OCI-LY3 (cell line): Measurements from ENCODE around the gene DDX31.
A peak's percentile ranks its signal among the peaks of the same experiment; 100 is the strongest.

Experiments
- H2AFZ ChIP-seq: fragments of 200-600, 300-600 bp; shearing (Covaris generic); 2 replicates; pipeline ENCODE4 v1.6.0; 2014; ENCODE audit warnings: antibody characterized with exemption, low read depth, low read length
- H3K27ac ChIP-seq: fragments of 200-600, 300-600 bp; sonication (generic); 2 replicates; pipeline ENCODE4 v1.5.1; 2014; ENCODE audit warnings: mild to moderate bottlenecking, low read length, moderate library complexity, mixed read lengths
- H3K27me3 ChIP-seq: fragments of 200-600, 300-600 bp; sonication (generic); 2 replicates; pipeline ENCODE4 v1.6.1; 2014; ENCODE audit warnings: low read depth, low read length, mixed read lengths
- H3K36me3 ChIP-seq: fragments of 200-600, 300-600 bp; sonication (generic); replicated peaks from 2 replicates; pipeline ENCODE3; 2014; ENCODE audit warnings: low read depth, low read length, mixed read lengths
- H3K4me1 ChIP-seq: fragments of 300-600, 200-600 bp; sonication (generic); 2 replicates; pipeline ENCODE4 v1.6.1; 2014; ENCODE audit warnings: low read length, mixed read lengths
- H3K4me2 ChIP-seq: fragments of 200-600, 300-600 bp; sonication (generic); 2 replicates; pipeline ENCODE4 v1.6.1; 2014; ENCODE audit warnings: low read length, mixed read lengths
- H3K4me3 ChIP-seq: fragments of 300-600, 200-600 bp; sonication (generic); 2 replicates; pipeline ENCODE4 v1.5.1; 2014; ENCODE audit warnings: antibody characterized with exemption, mild to moderate bottlenecking, low read length, moderate library complexity
- H3K79me2 ChIP-seq: fragments of 300-600, 200-600 bp; shearing (Covaris generic); 2 replicates; pipeline ENCODE4 v1.6.1; 2014; ENCODE audit warnings: mild to moderate bottlenecking, low read length, mixed read lengths
- H3K9ac ChIP-seq: fragments of 300-600, 200-600 bp; shearing (Covaris generic); 2 replicates; pipeline ENCODE4 v1.6.0; 2014; ENCODE audit warnings: mild to moderate bottlenecking, low read length, moderate library complexity
- H3K9me3 ChIP-seq: fragments of 200-600, 300-600 bp; shearing (Covaris generic); 2 replicates; pipeline ENCODE4 v1.6.1; 2014; ENCODE audit warnings: low read length, mixed read lengths; ENCODE audit not compliant: insufficient read depth
- H4K20me1 ChIP-seq: fragments of 200-600, 300-600 bp; sonication (generic); 2 replicates; pipeline ENCODE4 v1.6.1; 2016; ENCODE audit warnings: low read length, mixed read lengths; ENCODE audit not compliant: insufficient read depth
- EZH2phosphoT487 ChIP-seq: fragments of 200-600 bp; shearing (Covaris generic); IDR thresholded peaks from 2 replicates; pipeline ENCODE4 v1.6.1; 2018; ENCODE audit warnings: antibody characterized with exemption, mixed run types, low read depth
- TF ChIP-seq, protein P1 (sequence below): fragments of 200-600, 300-600 bp; sonication (generic); IDR thresholded peaks from 2 replicates; pipeline ENCODE4 v1.5.1; 2014; ENCODE audit warnings: antibody characterized with exemption, low read length, low read depth

The DDX31 gene

DNA sequence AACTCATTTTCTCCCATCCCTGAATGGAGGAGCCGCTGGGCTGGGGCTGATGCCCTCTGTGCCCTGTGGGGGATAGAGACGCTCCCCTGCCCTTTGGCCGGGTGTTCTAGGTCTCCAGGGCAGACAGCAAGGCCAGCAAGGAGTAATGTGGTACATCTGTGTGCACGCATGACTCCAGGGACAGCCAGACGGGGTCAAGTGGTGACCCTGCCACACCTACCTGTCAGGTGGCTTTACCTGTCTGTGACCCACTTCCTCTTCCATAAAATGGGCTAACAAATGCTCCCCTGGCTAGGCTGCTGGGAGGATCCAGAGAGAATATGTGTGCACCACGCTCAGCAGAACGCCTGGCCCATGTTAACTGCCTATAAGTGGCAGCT lies 122.7 kb downstream of the DDX31 start:
- Histone ChIP-seq H3K36me3 (no peaks in the 10 kb centered on the region), H3K9me3 (no peaks in the 10 kb centered on the region), H3K27me3 (no peaks in the 10 kb centered on the region), H2AFZ (no peak overlapping the region), H3K9ac (no peak overlapping the region), H3K4me1 (peaks cover 3% of the 10 kb centered on the region; the same call in 1 of the 2 replicates), H3K4me2 (no peak overlapping the region), H4K20me1 (no peaks in the 10 kb centered on the region), H3K4me3 (no peak overlapping the region), H3K27ac (no peak overlapping the region), H3K79me2 (no peaks in the 10 kb centered on the region)
- TF ChIP-seq, protein P1, sequence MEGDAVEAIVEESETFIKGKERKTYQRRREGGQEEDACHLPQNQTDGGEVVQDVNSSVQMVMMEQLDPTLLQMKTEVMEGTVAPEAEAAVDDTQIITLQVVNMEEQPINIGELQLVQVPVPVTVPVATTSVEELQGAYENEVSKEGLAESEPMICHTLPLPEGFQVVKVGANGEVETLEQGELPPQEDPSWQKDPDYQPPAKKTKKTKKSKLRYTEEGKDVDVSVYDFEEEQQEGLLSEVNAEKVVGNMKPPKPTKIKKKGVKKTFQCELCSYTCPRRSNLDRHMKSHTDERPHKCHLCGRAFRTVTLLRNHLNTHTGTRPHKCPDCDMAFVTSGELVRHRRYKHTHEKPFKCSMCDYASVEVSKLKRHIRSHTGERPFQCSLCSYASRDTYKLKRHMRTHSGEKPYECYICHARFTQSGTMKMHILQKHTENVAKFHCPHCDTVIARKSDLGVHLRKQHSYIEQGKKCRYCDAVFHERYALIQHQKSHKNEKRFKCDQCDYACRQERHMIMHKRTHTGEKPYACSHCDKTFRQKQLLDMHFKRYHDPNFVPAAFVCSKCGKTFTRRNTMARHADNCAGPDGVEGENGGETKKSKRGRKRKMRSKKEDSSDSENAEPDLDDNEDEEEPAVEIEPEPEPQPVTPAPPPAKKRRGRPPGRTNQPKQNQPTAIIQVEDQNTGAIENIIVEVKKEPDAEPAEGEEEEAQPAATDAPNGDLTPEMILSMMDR = no peak
- TF ChIP-seq EZH2phosphoT487 = no peak

DNA sequence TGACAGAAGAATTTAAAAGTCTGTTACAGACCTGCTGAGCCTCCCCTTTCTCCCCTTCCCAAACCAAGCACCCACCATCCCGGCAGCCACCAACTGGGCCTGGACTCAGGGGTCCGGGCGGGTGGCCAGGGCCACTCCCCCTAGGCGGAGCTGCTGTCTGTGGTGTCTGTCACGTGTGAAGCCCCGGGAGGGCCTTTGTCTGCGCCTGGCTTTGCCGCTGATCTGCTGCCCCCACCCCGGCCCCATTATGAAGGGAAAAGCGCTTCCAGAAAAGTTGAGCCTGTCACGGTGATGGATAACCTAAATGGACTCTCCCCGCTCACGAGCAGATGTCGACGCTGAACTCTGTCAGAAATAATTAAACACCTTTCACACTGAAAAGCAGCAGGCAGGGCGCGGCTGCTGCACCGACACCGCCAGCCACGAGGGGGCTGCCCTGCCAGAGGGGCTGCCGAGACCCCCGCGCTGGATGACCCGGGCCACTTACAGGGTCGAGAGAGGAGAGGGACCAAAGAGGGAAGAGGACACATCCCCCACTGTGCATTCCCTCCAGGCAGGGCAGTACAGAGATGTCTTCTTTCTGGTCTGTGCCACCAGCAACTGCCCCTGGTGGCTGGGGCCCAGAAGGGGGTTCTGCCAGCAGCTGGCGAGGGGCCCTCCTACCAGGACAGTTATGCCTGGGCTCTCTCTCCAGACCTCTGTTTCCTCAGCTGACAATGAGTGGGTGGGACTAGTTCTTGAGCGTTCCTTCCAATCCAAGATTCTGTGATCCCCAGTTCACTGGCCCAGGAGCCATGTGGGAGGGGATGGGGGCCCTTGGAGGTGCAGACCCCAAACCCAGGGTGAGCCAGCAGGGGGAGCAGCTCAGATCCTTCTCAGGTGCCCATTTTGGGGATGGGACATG lies 123.4 kb downstream of the DDX31 start:
- H3K36me3 ChIP-seq = no peaks in the 10 kb centered on the region
- no peaks in the 10 kb centered on the region for H4K20me1 ChIP-seq
- peaks cover 3% of the 10 kb centered on the region; the same call in 1 of the 2 replicates for H3K4me1 ChIP-seq
- H3K4me2 ChIP-seq = peak overlapping the region; percentile 71
- H3K9me3 ChIP-seq = no peaks in the 10 kb centered on the region
- peak overlapping the region; percentile 7; the same call in 1 of the 2 replicates for H3K9ac ChIP-seq
- TF ChIP-seq, protein P1 = peak; percentile 67
- TF ChIP-seq EZH2phosphoT487 = no peak
- no peaks in the 10 kb centered on the region for H3K27me3 ChIP-seq
- H2AFZ ChIP-seq = peak overlapping the region; percentile 31; the same call in 1 of the 2 replicates
- no peaks in the 10 kb centered on the region for H3K79me2 ChIP-seq
- no peak overlapping the region for H3K27ac ChIP-seq
- peak overlapping the region; percentile 71 for H3K4me3 ChIP-seq

DNA sequence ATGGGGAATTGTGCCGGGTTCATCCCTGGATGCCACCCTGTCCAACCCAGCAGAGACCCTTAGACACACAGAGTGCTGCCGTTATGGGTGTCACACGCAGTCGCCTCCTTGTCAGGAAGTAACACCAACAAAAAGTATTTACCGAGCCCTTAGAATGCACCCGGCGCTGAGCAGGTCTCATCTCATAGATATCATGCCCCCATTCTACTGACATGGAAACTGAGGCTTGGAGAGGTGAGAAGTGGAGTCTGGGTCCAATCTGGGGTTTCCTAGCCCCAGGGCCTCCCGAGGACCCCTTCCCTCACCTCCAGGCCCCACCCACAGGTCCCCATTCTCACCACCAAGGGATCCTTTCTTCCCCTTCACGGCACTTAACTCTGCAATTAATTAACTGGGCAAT lies 124.2 kb downstream of the DDX31 start:
- no peak overlapping the region for H3K27ac ChIP-seq

DNA sequence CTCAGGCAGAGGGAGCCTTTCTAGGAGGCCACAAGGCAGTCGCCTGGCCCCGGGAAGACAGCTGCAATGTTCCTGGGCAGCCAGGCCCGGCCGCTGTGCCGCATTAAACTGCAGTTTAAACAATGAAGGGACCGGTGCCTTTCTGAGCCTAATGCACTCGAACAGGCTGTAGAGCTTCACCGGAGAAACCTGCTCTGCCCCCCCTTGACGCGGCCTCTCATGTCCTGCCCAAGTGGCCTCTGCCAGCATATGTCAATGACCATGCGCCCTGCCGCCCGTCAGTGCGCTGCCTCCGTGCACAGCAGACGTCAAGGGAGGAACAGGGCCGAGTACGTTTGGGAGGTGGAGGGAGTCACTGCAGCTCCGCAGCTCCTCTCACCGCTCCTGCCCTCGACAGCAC lies 125.8 kb downstream of the DDX31 start:
- H3K4me2 ChIP-seq = no peak overlapping the region
- H3K4me3 ChIP-seq = no peak overlapping the region
- no peaks in the 10 kb centered on the region for H4K20me1 ChIP-seq
- no peak for TF ChIP-seq EZH2phosphoT487
- TF ChIP-seq, protein P1 = no peak
- H3K27me3 ChIP-seq = no peaks in the 10 kb centered on the region
- H3K36me3 ChIP-seq = no peaks in the 10 kb centered on the region
- H2AFZ ChIP-seq = no peak overlapping the region
- H3K4me1 ChIP-seq = peaks cover 3% of the 10 kb centered on the region; the same call in 1 of the 2 replicates
- H3K79me2 ChIP-seq = no peaks in the 10 kb centered on the region
- no peak overlapping the region for H3K9ac ChIP-seq
- no peaks in the 10 kb centered on the region for H3K9me3 ChIP-seq
- H3K27ac ChIP-seq = no peak overlapping the region

More for the DNA sequence above, 124.2 kb downstream of the DDX31 start:
- no peaks in the 10 kb centered on the region for H3K36me3 ChIP-seq
- H2AFZ ChIP-seq = 0 out of 2 replicates have a peak overlapping the region, but pooled peaks have one; percentile 31
- H3K4me1 ChIP-seq = peaks cover 3% of the 10 kb centered on the region; the same call in 1 of the 2 replicates
- H4K20me1 ChIP-seq = no peaks in the 10 kb centered on the region
- peak overlapping the region; percentile 71 for H3K4me2 ChIP-seq
- peak overlapping the region; percentile 71; the same call in 1 of the 2 replicates for H3K4me3 ChIP-seq
- H3K79me2 ChIP-seq = no peaks in the 10 kb centered on the region
- TF ChIP-seq, protein P1 = no peak
- TF ChIP-seq EZH2phosphoT487 = no peak
- no peaks in the 10 kb centered on the region for H3K9me3 ChIP-seq
- no peak overlapping the region for H3K9ac ChIP-seq
- H3K27me3 ChIP-seq = no peaks in the 10 kb centered on the region
